ENCODE data around the gene RCAN3. TPM values are rescaled to one million over a fixed set of nuclear protein-coding genes. Genes with fewer than 3 reads are reported as not detected.
"Not testable (repeated sequence)": the region's sequence is repeated elsewhere in the genome, so short reads cannot be mapped to it uniquely, and the experiment has no call there.

The RCAN3 gene
- total RNA-seq, 1 donor from 2014 or later = 26.5 TPM

DNA sequence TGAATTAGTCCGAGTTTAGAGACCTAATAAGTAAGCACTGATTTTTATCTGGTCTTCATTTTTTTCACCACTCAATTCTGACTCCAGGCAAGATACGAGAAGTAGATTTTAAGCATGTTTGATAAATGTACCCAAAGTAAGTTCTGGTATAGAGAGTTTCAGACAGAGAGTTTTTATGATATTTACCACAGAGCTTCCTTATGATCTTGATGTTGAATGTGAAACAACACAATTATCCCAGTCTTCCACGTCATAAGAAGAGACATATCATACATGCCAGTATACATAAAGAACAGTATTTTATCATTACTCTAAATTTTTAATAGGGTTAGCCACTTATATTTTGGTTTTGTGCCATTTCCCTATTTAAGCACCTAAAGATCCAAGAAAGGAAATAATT lies 45.4 kb downstream of the RCAN3 start:
- Mint-ChIP-seq H3K4me3 (no peak overlapping the region), H3K27me3 (ENCODE audit: insufficient read depth) (peaks cover 32% of the 10 kb centered on the region)
- intact Hi-C loops (cut with micrococcal nuclease) = no loop called here

GRCh38 chr1:24549210-24549609 lies 46.6 kb downstream of the RCAN3 start:
- H3K27me3 Mint-ChIP-seq (ENCODE audit: insufficient read depth) = peaks cover 41% of the 10 kb centered on the region
- H3K9me3 Mint-ChIP-seq; H3K36me3 Mint-ChIP-seq (ENCODE audit: low read depth); H3K4me1 Mint-ChIP-seq (ENCODE audit: low read depth); H3K27ac Mint-ChIP-seq; intact Hi-C loops (cut with micrococcal nuclease); DNase-seq (ENCODE audit: low spot score); H3K4me3 Mint-ChIP-seq: not testable (repeated sequence)

More for the DNA sequence above, 45.4 kb downstream of the RCAN3 start:
- no peaks in the 10 kb centered on the region for H3K4me1 Mint-ChIP-seq (ENCODE audit: low read depth)
- no peak for DNase-seq (ENCODE audit: low spot score)
- H3K27ac Mint-ChIP-seq = no peak overlapping the region
- H3K36me3 Mint-ChIP-seq (ENCODE audit: low read depth) = no peaks in the 10 kb centered on the region
- no peaks in the 10 kb centered on the region for H3K9me3 Mint-ChIP-seq

DNA sequence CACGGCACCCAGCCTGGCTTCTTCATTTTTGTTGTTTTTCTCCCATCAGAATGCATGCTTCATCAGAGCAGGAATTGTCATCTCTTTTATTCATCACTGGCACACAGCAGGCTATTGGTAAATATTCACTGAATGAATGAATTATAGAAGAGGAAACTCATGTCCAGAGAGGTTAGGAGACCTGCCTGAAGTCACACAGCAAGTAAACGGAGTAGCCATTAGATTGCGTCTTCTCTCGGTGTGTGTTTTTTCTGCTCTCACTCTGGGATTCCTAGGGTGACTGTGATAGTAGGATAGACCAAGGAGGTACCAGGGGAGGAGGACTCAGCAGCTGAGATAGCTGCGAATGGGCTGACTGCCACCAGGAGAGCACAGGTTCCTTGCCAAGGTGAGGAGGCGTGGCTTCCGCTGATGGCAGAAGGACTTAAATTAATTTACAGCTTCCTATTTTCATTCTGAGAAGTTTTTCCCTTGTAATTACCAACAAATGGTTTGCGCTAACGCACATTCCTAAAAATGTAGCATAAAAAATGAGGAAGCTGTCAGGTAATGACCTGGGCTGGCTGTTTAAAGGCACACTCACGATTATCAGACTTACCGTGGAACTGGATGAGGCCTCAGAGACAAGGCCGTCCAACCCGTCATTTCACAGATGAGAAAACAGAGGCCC lies 48.8 kb downstream of the RCAN3 start:
- DNase-seq (ENCODE audit: low spot score) = no peak
- Mint-ChIP-seq H3K27me3 (ENCODE audit: insufficient read depth) (peaks cover 53% of the 10 kb centered on the region), H3K27ac (no peak overlapping the region), H3K36me3 (ENCODE audit: low read depth) (no peaks in the 10 kb centered on the region), H3K4me3 (no peak overlapping the region), H3K4me1 (ENCODE audit: low read depth) (peaks cover 4% of the 10 kb centered on the region), H3K9me3 (no peaks in the 10 kb centered on the region)
- intact Hi-C loops (cut with micrococcal nuclease) = no loop called here

GRCh38 chr1:24551960-24552571 lies 49.4 kb downstream of the RCAN3 start:
- intact Hi-C loops (cut with micrococcal nuclease) = no loop called here
- Mint-ChIP-seq H3K9me3 (no peaks in the 10 kb centered on the region), H3K27ac (no peak overlapping the region), H3K4me1 (ENCODE audit: low read depth) (peaks cover 10% of the 10 kb centered on the region), H3K4me3 (no peak overlapping the region), H3K27me3 (ENCODE audit: insufficient read depth) (peaks cover 59% of the 10 kb centered on the region), H3K36me3 (ENCODE audit: low read depth) (no peaks in the 10 kb centered on the region)
- no peak for DNase-seq (ENCODE audit: low spot score)

DNA sequence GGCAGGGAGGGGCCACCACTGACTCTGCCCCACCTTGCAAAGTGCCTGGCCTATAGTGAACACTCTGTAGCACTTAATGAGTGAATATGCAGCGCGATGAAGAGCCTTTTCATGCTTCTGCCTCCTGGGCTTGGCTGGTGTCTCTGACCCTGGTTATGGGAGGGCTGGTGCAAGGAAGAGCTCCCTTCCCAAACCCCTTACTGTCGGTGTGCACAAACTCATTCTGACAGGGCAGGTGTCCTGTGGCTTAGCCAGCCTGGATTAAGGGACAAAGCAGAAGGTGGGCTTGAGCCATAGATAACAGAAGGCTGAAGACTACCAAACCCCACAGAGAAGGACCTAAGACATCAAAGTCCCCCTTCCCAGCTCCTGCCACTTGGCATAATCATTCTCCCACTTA lies 51.3 kb downstream of the RCAN3 start:
- H3K4me3 Mint-ChIP-seq = no peak overlapping the region
- H3K4me1 Mint-ChIP-seq (ENCODE audit: low read depth) = peaks cover 13% of the 10 kb centered on the region
- no peaks in the 10 kb centered on the region for H3K36me3 Mint-ChIP-seq (ENCODE audit: low read depth)
- intact Hi-C loops (cut with micrococcal nuclease) = no loop called here
- H3K27ac Mint-ChIP-seq = no peak overlapping the region
- peaks cover 55% of the 10 kb centered on the region for H3K27me3 Mint-ChIP-seq (ENCODE audit: insufficient read depth)
- DNase-seq (ENCODE audit: low spot score) = no peak
- no peaks in the 10 kb centered on the region for H3K9me3 Mint-ChIP-seq

- Mint-ChIP-seq H3K27ac (no peak overlapping the region), H3K36me3 (ENCODE audit: low read depth) (no peaks in the 10 kb centered on the region), H3K27me3 (ENCODE audit: insufficient read depth) (peaks cover 55% of the 10 kb centered on the region), H3K4me1 (ENCODE audit: low read depth) (peaks cover 13% of the 10 kb centered on the region), H3K9me3 (no peaks in the 10 kb centered on the region), H3K4me3 (no peak overlapping the region)
- intact Hi-C loops (cut with micrococcal nuclease) = no loop called here
- DNase-seq (ENCODE audit: low spot score) = no peak
These were observed 52.1 kb downstream of the RCAN3 start for GRCh38 chr1:24554714-24555113.

DNA sequence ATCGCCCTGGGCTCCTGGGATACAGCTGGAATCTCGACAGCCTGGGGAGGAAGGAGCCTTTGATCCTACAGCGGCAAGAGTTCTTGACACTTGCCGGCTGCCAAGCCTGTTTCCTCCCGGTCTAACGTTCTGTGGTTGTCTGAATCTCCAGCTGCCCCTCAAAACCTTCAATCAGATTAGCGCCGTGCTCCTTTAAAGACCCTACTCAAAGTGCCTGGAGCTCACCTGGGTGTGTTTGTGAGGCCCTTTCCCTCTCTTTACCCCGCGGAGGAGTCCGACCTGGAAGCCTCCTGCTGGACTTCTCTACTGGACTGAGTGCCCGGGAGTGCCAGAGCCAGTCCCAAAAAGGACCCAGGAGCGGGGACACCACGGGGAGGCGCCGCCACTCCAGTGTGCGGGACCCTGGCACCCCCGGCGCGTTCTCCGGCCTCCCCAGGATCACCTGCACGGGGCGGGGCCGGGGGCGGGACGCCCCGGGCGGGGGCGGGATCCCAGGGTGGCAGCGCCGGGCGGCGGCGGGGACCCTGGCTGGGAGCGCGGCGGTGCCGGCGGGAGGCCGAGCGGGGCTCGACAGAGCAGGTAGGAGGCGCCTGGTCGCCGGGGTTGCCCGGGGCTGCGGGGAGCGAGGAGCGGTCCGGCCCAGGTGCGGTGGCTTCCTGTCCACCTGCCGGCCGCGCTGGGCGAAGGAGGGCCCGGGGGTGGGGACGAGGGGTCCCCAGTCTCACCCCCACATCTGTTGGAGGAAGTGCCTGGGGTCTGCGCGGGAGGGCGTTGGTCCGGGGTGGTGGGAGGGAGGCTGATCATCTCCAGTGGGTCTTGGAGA lies 53.2 kb downstream of the RCAN3 start, which contains the start of gene NCMAP:
NCMAP (plus strand) TSS at position 497 of the 823 bp plus-strand sequence. CDS start 39,344 bp downstream, outside the sequence.
- no peak within 1 kb of the TSS for H3K27ac Mint-ChIP-seq
- peak within 1 kb of the TSS; percentile 37 for H3K4me3 Mint-ChIP-seq
- no peaks in the 10 kb centered on the region for H3K36me3 Mint-ChIP-seq (ENCODE audit: low read depth)
- peaks cover 13% of the 10 kb centered on the region for H3K4me1 Mint-ChIP-seq (ENCODE audit: low read depth)
- no peak for DNase-seq (ENCODE audit: low spot score)
- H3K9me3 Mint-ChIP-seq = no peaks in the 10 kb centered on the region
- peaks cover 54% of the 10 kb centered on the region for H3K27me3 Mint-ChIP-seq (ENCODE audit: insufficient read depth)
- intact Hi-C loops (cut with micrococcal nuclease) = no loop called here

DNA sequence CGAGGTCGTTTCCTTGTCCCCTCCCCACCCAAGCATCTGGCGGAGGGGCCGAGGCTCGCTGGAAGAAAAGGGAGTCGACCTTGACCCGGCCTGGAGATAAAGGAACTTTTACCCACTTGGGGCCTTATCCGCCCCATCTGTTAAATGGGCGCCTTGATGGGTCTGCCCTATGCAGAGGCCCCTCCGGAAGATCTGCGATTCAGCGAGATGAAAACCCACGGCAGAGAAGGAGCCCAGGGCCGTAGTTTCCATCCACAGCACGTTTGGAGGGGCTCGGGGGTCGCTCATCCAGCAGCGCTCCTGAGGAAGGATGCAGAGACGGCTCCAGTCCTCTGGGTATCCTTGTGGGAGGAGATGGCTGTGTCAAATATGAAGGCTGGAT lies 53.8 kb downstream of the RCAN3 start:
- Mint-ChIP-seq H3K36me3 (ENCODE audit: low read depth) (no peaks in the 10 kb centered on the region), H3K4me1 (ENCODE audit: low read depth) (peaks cover 13% of the 10 kb centered on the region), H3K4me3 (no peak overlapping the region), H3K9me3 (no peaks in the 10 kb centered on the region), H3K27ac (no peak overlapping the region), H3K27me3 (ENCODE audit: insufficient read depth) (peaks cover 54% of the 10 kb centered on the region)
- intact Hi-C loops (cut with micrococcal nuclease) = no loop called here
- no peak for DNase-seq (ENCODE audit: low spot score)

DNA sequence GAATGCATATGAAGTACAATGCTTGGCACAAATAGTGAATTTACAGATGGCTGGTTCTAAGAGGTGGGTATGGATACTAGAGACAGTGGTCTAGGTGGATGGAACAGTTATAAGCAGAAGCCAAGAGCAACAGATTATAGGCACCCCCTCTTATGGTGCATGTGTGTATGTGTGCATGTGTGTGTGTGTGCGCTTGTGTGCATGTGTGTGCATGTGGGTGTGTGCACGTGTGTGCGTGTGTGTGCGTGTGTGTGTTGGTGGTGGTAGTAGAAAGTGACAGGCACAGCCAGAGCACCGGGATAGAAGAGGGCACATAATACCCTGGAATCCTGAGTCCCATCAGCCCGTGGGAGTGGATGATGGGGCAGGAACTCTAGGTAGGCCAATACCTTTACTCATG lies 54.6 kb downstream of the RCAN3 start:
- intact Hi-C loops (cut with micrococcal nuclease) = no loop called here
- no peaks in the 10 kb centered on the region for H3K9me3 Mint-ChIP-seq
- no peak for DNase-seq (ENCODE audit: low spot score)
- no peaks in the 10 kb centered on the region for H3K36me3 Mint-ChIP-seq (ENCODE audit: low read depth)
- no peak overlapping the region for H3K4me3 Mint-ChIP-seq
- H3K4me1 Mint-ChIP-seq (ENCODE audit: low read depth) = peaks cover 13% of the 10 kb centered on the region
- H3K27ac Mint-ChIP-seq = no peak overlapping the region
- peaks cover 52% of the 10 kb centered on the region for H3K27me3 Mint-ChIP-seq (ENCODE audit: insufficient read depth)

GRCh38 chr1:24557711-24558131 lies 55.1 kb downstream of the RCAN3 start:
- Mint-ChIP-seq H3K4me3 (no peak overlapping the region), H3K36me3 (ENCODE audit: low read depth) (no peaks in the 10 kb centered on the region), H3K27ac (no peak overlapping the region), H3K4me1 (ENCODE audit: low read depth) (peaks cover 13% of the 10 kb centered on the region), H3K27me3 (ENCODE audit: insufficient read depth) (peaks cover 50% of the 10 kb centered on the region), H3K9me3 (no peaks in the 10 kb centered on the region)
- no peak for DNase-seq (ENCODE audit: low spot score)
- intact Hi-C loops (cut with micrococcal nuclease) = no loop called here

GRCh38 chr1:24558455-24558854 lies 55.8 kb downstream of the RCAN3 start:
- Mint-ChIP-seq H3K27me3 (ENCODE audit: insufficient read depth) (peaks cover 47% of the 10 kb centered on the region), H3K36me3 (ENCODE audit: low read depth) (no peaks in the 10 kb centered on the region), H3K9me3 (no peaks in the 10 kb centered on the region), H3K4me3 (no peak overlapping the region), H3K4me1 (ENCODE audit: low read depth) (peaks cover 13% of the 10 kb centered on the region), H3K27ac (no peak overlapping the region)
- intact Hi-C loops (cut with micrococcal nuclease) = no loop called here
- no peak for DNase-seq (ENCODE audit: low spot score)

GRCh38 chr1:24558902-24559791 lies 56.5 kb downstream of the RCAN3 start:
- Mint-ChIP-seq H3K4me1 (ENCODE audit: low read depth) (peaks cover 13% of the 10 kb centered on the region), H3K27ac (no peak overlapping the region), H3K4me3 (no peak overlapping the region), H3K36me3 (ENCODE audit: low read depth) (no peaks in the 10 kb centered on the region), H3K9me3 (no peaks in the 10 kb centered on the region), H3K27me3 (ENCODE audit: insufficient read depth) (peaks cover 42% of the 10 kb centered on the region)
- intact Hi-C loops (cut with micrococcal nuclease) = no loop called here
- no peak for DNase-seq (ENCODE audit: low spot score)
